PC-3 (cell line): ENCODE results near the gene HSPB7. TPM values are rescaled to one million over a fixed set of nuclear protein-coding genes. Genes with fewer than 3 reads are reported as not detected.
"Not testable (repeated sequence)": the region's sequence is repeated elsewhere in the genome, so short reads cannot be mapped to it uniquely, and the experiment has no call there.

Source experiments
- ATAC-seq: fragments of 200-7000 bp; cut with Tn5 transposase; 2 replicates; pipeline ENCODE4 v1.9.1; 2020; ENCODE audit warnings: mild to moderate bottlenecking, moderate library complexity
- BruUV-seq: library from RNA; stranded (reverse); fragments of 400-500 nt; replicated peaks from 2 replicates; lab custom pipeline; 2021; lab: Mats Ljungman, UMichigan
- CTCF ChIA-PET: fragments of 300-600 bp; sonication (Branson Sonifier 250); formaldehyde crosslinking; loops from one replicate; lab custom pipeline; 2022; ENCODE audit warnings: antibody characterized with exemption; lab: Charles Lee
- POLR2A ChIA-PET: fragments of 300-600 bp; sonication (Branson Sonifier 250); formaldehyde crosslinking; loops from one replicate; lab custom pipeline; 2022; ENCODE audit warnings: antibody characterized with exemption; ENCODE audit not compliant: unreplicated experiment; lab: Charles Lee
- DNase-seq: peaks from one replicate; pipeline ENCODE4 v3.0.0-alpha.2; 2015
- H2AFZ ChIP-seq: fragments of 300-600 bp; sonication (generic); 2 replicates; pipeline ENCODE4 v1.6.0; 2016; ENCODE audit warnings: antibody characterized with exemption, low read length
- H3F3A ChIP-seq: fragments of 300-600 bp; sonication (generic); one replicate; pipeline ENCODE4 v1.6.0; 2017; ENCODE audit warnings: antibody characterized with exemption, low read length, control low read depth, mild to moderate bottlenecking; ENCODE audit not compliant: unreplicated experiment
- H3K27ac ChIP-seq: fragments of 300-600 bp; sonication (generic); 2 replicates; pipeline ENCODE4 v1.5.1; 2016; ENCODE audit warnings: mild to moderate bottlenecking, low read length
- H3K27me3 ChIP-seq: fragments of 300-600 bp; sonication (generic); 2 replicates; pipeline ENCODE4 v1.6.1; 2016; ENCODE audit warnings: low read length, mixed read lengths
- H3K36me3 ChIP-seq: fragments of 300-600 bp; sonication (generic); 2 replicates; pipeline ENCODE4 v1.6.1; 2016; ENCODE audit warnings: low read depth, mixed run types, low read length, mixed read lengths
- H3K4me1 ChIP-seq: fragments of 300-600 bp; sonication (generic); 2 replicates; pipeline ENCODE4 v1.5.1; 2016; ENCODE audit warnings: low read length; ENCODE audit not compliant: insufficient read depth
- H3K4me2 ChIP-seq: fragments of 300-600 bp; sonication (generic); 2 replicates; pipeline ENCODE4 v1.6.0; 2016; ENCODE audit warnings: low read length
- H3K4me3 ChIP-seq: fragments of 300-600 bp; sonication (generic); 2 replicates; pipeline ENCODE4 v1.5.1; 2016; ENCODE audit warnings: mild to moderate bottlenecking, low read length, mixed read lengths
- H3K79me2 ChIP-seq: fragments of 300-600 bp; sonication (generic); 2 replicates; pipeline ENCODE4 v1.6.1; 2017; ENCODE audit warnings: low read length, mixed read lengths
- H3K9ac ChIP-seq: fragments of 300-600 bp; sonication (generic); 2 replicates; pipeline ENCODE4 v1.6.0; 2016; ENCODE audit warnings: mild to moderate bottlenecking, low read length
- H3K9me2 ChIP-seq: fragments of 300-600 bp; sonication (generic); replicated peaks from 2 replicates; pipeline ENCODE4 v1.6.1; 2016; ENCODE audit warnings: mixed run types, low read length, mixed read lengths
- H3K9me3 ChIP-seq: fragments of 300-600 bp; sonication (generic); 2 replicates; pipeline ENCODE4 v1.6.1; 2016; ENCODE audit warnings: low read length, mixed read lengths
- H4K20me1 ChIP-seq: fragments of 300-600 bp; sonication (generic); 2 replicates; pipeline ENCODE4 v1.6.1; 2016; ENCODE audit warnings: low read length, mixed read lengths
- EZH2 ChIP-seq: fragments of 300-600 bp; sonication (generic); IDR thresholded peaks from one replicate; pipeline ENCODE4 v1.6.1; 2017; ENCODE audit warnings: antibody characterized with exemption, mild to moderate bottlenecking, low read length; ENCODE audit not compliant: unreplicated experiment
- EZH2phosphoT487 ChIP-seq: fragments of 300-600 bp; sonication (generic); IDR thresholded peaks from 2 replicates; pipeline ENCODE4 v1.6.1; 2018; ENCODE audit warnings: mild to moderate bottlenecking, antibody characterized with exemption, low read length, borderline replicate concordance
- intact Hi-C: fragments of 100-400 bp; cut with micrococcal nuclease; formaldehyde crosslinking; loops from 2 replicates; pipeline ENCODE4 v1.9.0; 2023
- total RNA-seq: library from RNA; depleted of rRNA; stranded (reverse); fragments of >200 nt; gene quantifications from 2 replicates; pipeline ENCODE4 v1.2.3, GENCODE V29; 2014
- TF ChIP-seq, protein P1 (sequence below): fragments of 300-600 bp; sonication (generic); conservative IDR thresholded peaks from 2 replicates; pipeline ENCODE4 v1.5.1; 2017; ENCODE audit warnings: antibody characterized with exemption, low read depth, mild to moderate bottlenecking, low read length

The HSPB7 gene
- total RNA-seq, 1 experiment from 2014 or later, result not detected

DNA sequence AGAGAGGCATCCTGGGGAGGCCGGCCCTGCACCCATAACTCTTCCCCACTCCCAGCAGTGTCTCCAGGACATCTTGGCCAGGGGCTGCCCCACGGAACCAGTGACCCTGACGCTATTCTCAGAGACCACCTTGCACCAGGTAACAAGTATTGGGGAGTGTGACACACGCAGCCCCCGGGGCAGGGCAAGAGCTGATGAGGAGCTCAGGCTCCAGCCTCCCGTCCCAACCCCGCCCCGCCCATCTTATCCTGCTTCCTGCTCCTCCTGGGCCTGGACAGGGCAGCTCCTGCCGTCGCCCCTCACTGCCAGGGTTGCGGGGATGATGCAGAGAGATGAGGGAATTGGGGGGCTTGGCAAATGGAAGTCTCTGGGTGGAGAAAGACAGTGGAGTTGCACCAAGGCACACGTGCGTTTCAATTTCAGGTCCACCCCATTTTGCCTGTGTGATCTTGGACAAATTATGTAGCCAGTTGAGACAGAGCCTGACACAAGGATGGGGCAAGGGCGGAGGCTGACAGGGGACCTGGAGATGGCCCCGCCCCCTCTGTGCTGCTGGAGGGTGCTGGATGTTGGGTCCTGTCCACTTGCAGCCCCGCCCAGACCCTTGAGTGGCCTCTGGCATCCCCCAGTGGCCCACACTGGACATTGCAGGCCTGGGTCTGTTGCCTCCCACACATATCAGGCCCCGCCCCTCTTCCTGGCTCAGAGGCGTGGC, 14.7 kb upstream of the HSPB7 start:
- ChIA-PET CTCF (no interaction called here), POLR2A (no interaction called here)
- no peaks in the 10 kb centered on the region for H3K27me3 ChIP-seq
- DNase-seq (peak; percentile 85), ATAC-seq (peak; percentile 94)
- no peaks in the 10 kb centered on the region for H3K79me2 ChIP-seq
- H2AFZ ChIP-seq, result no peak overlapping the region
- no peaks in the 10 kb centered on the region for H3K4me1 ChIP-seq
- no peaks in the 10 kb centered on the region for H3F3A ChIP-seq
- H3K9me3 ChIP-seq, result no peaks in the 10 kb centered on the region
- H3K27ac ChIP-seq, result no peak overlapping the region
- no peak overlapping the region for H3K4me3 ChIP-seq
- H4K20me1 ChIP-seq, result no peaks in the 10 kb centered on the region
- no TSS peak for BruUV-seq
- H3K4me2 ChIP-seq, result no peak overlapping the region
- intact Hi-C loops, result loop anchor here (1.0 kb wide), 1 partner anchor 23 kb away; no protein-coding TSS in a partner anchor
- no peaks in the 10 kb centered on the region for H3K9me2 ChIP-seq
- no peaks in the 10 kb centered on the region for H3K36me3 ChIP-seq
- TF ChIP-seq EZH2, result no peak
- TF ChIP-seq, protein P1, sequence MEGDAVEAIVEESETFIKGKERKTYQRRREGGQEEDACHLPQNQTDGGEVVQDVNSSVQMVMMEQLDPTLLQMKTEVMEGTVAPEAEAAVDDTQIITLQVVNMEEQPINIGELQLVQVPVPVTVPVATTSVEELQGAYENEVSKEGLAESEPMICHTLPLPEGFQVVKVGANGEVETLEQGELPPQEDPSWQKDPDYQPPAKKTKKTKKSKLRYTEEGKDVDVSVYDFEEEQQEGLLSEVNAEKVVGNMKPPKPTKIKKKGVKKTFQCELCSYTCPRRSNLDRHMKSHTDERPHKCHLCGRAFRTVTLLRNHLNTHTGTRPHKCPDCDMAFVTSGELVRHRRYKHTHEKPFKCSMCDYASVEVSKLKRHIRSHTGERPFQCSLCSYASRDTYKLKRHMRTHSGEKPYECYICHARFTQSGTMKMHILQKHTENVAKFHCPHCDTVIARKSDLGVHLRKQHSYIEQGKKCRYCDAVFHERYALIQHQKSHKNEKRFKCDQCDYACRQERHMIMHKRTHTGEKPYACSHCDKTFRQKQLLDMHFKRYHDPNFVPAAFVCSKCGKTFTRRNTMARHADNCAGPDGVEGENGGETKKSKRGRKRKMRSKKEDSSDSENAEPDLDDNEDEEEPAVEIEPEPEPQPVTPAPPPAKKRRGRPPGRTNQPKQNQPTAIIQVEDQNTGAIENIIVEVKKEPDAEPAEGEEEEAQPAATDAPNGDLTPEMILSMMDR, result peak; percentile 77
- H3K9ac ChIP-seq, result no peak overlapping the region

DNA sequence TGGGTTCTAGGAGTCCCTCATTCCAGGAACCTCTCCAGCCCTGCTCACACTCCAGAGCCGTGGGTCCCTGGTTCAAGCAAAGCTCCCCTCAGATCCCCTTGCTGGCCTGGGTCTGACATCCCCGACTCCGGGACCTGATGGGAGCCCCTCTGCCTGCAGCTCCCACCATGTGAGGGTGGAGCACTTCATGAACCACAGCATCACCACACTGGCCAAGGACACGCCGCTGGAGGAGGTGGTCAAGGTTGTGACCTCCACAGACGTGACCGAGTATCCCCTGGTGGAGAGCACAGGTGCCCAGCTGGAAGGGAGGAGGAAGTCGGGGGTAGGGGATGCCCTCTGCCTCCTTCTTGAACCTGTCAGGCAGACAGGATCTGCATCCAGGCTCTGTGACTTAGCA, 13.7 kb upstream of the HSPB7 start:
- H3K9ac ChIP-seq, result no peak overlapping the region
- H3K27ac ChIP-seq, result no peak overlapping the region
- no peak overlapping the region for H2AFZ ChIP-seq
- no peaks in the 10 kb centered on the region for H3K36me3 ChIP-seq
- H4K20me1 ChIP-seq, result no peaks in the 10 kb centered on the region
- H3F3A ChIP-seq, result no peaks in the 10 kb centered on the region
- H3K4me3 ChIP-seq, result no peak overlapping the region
- BruUV-seq, result no TSS peak
- CTCF ChIA-PET, result no interaction called here
- no peaks in the 10 kb centered on the region for H3K79me2 ChIP-seq
- POLR2A ChIA-PET, result no interaction called here
- intact Hi-C loops, result no loop called here
- TF ChIP-seq, protein P1, result no peak
- TF ChIP-seq EZH2phosphoT487 (no peak), EZH2 (no peak)
- H3K4me2 ChIP-seq, result no peak overlapping the region
- H3K4me1 ChIP-seq, result no peaks in the 10 kb centered on the region
- DNase-seq, result no peak
- H3K9me2 ChIP-seq, result no peaks in the 10 kb centered on the region
- H3K27me3 ChIP-seq, result no peaks in the 10 kb centered on the region
- H3K9me3 ChIP-seq, result no peaks in the 10 kb centered on the region
- no peak for ATAC-seq

DNA sequence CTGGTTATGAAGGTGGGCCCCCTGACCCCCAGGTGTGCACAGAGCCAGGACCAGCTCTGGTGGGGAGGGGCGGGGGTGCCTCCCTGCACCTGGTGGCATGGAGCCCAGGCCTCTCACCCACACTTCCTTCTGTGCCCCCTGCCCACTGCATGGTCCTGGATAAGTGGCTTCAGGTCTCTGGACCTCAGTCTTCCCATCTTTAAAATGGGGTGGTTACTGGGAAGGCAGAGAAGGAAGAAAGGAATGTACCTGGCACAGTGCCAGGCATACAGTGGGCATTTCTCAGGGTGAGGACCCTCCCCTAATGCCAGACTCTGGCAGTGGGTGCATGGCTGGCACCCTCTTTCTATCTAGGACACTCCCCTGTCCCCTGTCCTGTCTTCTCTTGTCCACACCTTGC, 11.4 kb upstream of the HSPB7 start:
- TF ChIP-seq, protein P1, result no peak
- TF ChIP-seq EZH2 (no peak), EZH2phosphoT487 (no peak)
- CTCF ChIA-PET, result no interaction called here
- DNase-seq (no peak), ATAC-seq (no peak)
- no peaks in the 10 kb centered on the region for H3K79me2 ChIP-seq
- no TSS peak for BruUV-seq
- H3K9me2 ChIP-seq, result no peaks in the 10 kb centered on the region
- H3F3A ChIP-seq, result no peaks in the 10 kb centered on the region
- H2AFZ ChIP-seq, result no peak overlapping the region
- no peaks in the 10 kb centered on the region for H3K27me3 ChIP-seq
- no peak overlapping the region for H3K4me2 ChIP-seq
- no peaks in the 10 kb centered on the region for H3K9me3 ChIP-seq
- intact Hi-C loops, result no loop called here
- H3K36me3 ChIP-seq, result no peaks in the 10 kb centered on the region
- POLR2A ChIA-PET, result no interaction called here
- H3K27ac ChIP-seq, result no peak overlapping the region
- H3K9ac ChIP-seq, result no peak overlapping the region
- no peaks in the 10 kb centered on the region for H4K20me1 ChIP-seq
- no peaks in the 10 kb centered on the region for H3K4me1 ChIP-seq
- no peak overlapping the region for H3K4me3 ChIP-seq

DNA sequence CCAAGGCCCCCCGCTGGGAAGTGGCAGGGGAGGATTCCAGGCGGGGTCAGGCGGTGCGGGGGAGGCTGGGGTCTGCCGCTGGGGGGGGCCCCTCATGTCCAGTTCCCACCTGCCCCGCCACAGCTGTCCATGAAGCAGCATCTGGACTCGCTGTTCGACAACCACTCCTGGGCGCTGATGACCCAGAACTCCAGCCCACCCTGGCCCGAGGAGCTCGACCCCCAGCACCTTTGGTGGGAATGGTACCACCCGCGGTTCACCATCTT, 11.1 kb upstream of the HSPB7 start:
- ATAC-seq, H3K9me3 ChIP-seq, H3K4me1 ChIP-seq, H3K4me3 ChIP-seq, intact Hi-C loops, H3K36me3 ChIP-seq, POLR2A ChIA-PET, H3K4me2 ChIP-seq, CTCF ChIA-PET, BruUV-seq, H3K9me2 ChIP-seq, H4K20me1 ChIP-seq, H3K79me2 ChIP-seq, H3K27ac ChIP-seq, H2AFZ ChIP-seq, H3F3A ChIP-seq, H3K27me3 ChIP-seq, DNase-seq, H3K9ac ChIP-seq: not testable (repeated sequence)
